GM11168 (cell line): ENCODE measurements around the gene HTRA3.
"Not testable (repeated sequence)": the region's sequence is repeated elsewhere in the genome, so short reads cannot be mapped to it uniquely, and the experiment has no call there.

Experiments used
- in situ Hi-C: fragments of 300-500 bp; cut with MboI; formaldehyde crosslinking; loops from one replicate; pipeline ENCODE4 v1.12.0; 2022; ENCODE audit warnings: low sequenced_read_pairs; ENCODE audit not compliant: unreplicated experiment

Gene HTRA3

GRCh38 chr4:8335848-8336247 lies 66.3 kb downstream of the HTRA3 start:
- in situ Hi-C loops, result no loop called here

- in situ Hi-C loops, result no loop called here
Measured at GRCh38 chr4:8336412-8337075, 67.0 kb downstream of the HTRA3 start.

GRCh38 chr4:8338351-8338961 lies 68.9 kb downstream of the HTRA3 start:
- in situ Hi-C loops, result no loop called here

GRCh38 chr4:8340781-8341241 lies 71.3 kb downstream of the HTRA3 start:
- in situ Hi-C loops, result no loop called here

GRCh38 chr4:8341281-8341680 lies 71.7 kb downstream of the HTRA3 start:
- in situ Hi-C loops, result not testable (repeated sequence)

GRCh38 chr4:8341691-8342090 lies 72.1 kb downstream of the HTRA3 start:
- in situ Hi-C loops, result no loop called here

GRCh38 chr4:8342651-8343261 lies 73.2 kb downstream of the HTRA3 start:
- in situ Hi-C loops, result no loop called here

- in situ Hi-C loops, result no loop called here
Measured at GRCh38 chr4:8343262-8343966, 73.9 kb downstream of the HTRA3 start.

- in situ Hi-C loops, result no loop called here
Measured at GRCh38 chr4:8343967-8344331, 74.4 kb downstream of the HTRA3 start.

- in situ Hi-C loops, result no loop called here
Measured at GRCh38 chr4:8344377-8344776, 74.8 kb downstream of the HTRA3 start.

GRCh38 chr4:8345053-8345945 lies 75.7 kb downstream of the HTRA3 start:
- in situ Hi-C loops, result no loop called here

- in situ Hi-C loops, result no loop called here
Measured at GRCh38 chr4:8345946-8346814, 76.6 kb downstream of the HTRA3 start.

- in situ Hi-C loops, result no loop called here
Measured at GRCh38 chr4:8346838-8347605, 77.5 kb downstream of the HTRA3 start.

GRCh38 chr4:8347660-8348059 lies 78.1 kb downstream of the HTRA3 start:
- in situ Hi-C loops, result no loop called here

- in situ Hi-C loops, result no loop called here
Measured at GRCh38 chr4:8348071-8348470, 78.5 kb downstream of the HTRA3 start.

GRCh38 chr4:8349236-8349635 lies 79.7 kb downstream of the HTRA3 start:
- in situ Hi-C loops, result not testable (repeated sequence)

GRCh38 chr4:8349664-8350236 lies 80.2 kb downstream of the HTRA3 start:
- in situ Hi-C loops, result no loop called here

GRCh38 chr4:8350352-8350751 lies 80.8 kb downstream of the HTRA3 start:
- in situ Hi-C loops, result no loop called here
